K562 (cell line): ENCODE data around the gene GGPS1. TPM values are rescaled to one million over a fixed set of nuclear protein-coding genes. Genes with fewer than 3 reads are reported as not detected.

Source experiments
- ATAC-seq: fragments of 200-7000 bp; cut with Tn5 transposase; 3 replicates; pipeline ENCODE4 v1.9.1; 2020; ENCODE audit warnings: moderate library complexity
- BruUV-seq: library from RNA; stranded (reverse); fragments of 400-500 nt; replicated peaks from 2 replicates; lab custom pipeline; 2021; lab: Mats Ljungman, UMichigan
- CTCF ChIA-PET: fragments of 300-600 bp; formaldehyde crosslinking; extraction: SDS; loops from one replicate; lab custom pipeline; 2021; ENCODE audit warnings: low intra/inter-chr PET ratio; lab: Yijun Ruan, JAX
- POLR2A ChIA-PET: fragments of 300-600, 350-650 bp; sonication (Branson Sonifier 250); formaldehyde crosslinking; extraction: SDS; loops from one replicate; lab custom pipeline; 2021; ENCODE audit warnings: antibody characterized with exemption, inconsistent platforms; lab: Yijun Ruan, JAX
- DNase-seq, 4 experiments: peaks; one replicate each; pipeline versions ENCODE4 v3.0.0 to v3.0.0-alpha.2; 2011 to 2018; ENCODE audit warnings: low spot score in 3 of 4, mixed read lengths in 3 of 4; ENCODE audit errors: extremely low read depth in 1 of 4
- FAIRE-seq: peaks from 2 replicates; lab custom pipeline; 2011; peaks lifted over from hg19 to GRCh38; lab: Jason Lieb, UNC
- H2AFZ ChIP-seq: 2 replicates; pipeline ENCODE4 v1.6.0; 2011; ENCODE audit warnings: low read depth, low read length, control low read depth, inconsistent platforms
- H3K27ac ChIP-seq: fragments of 200-600 bp; 3 replicates; pipeline ENCODE4 v1.8.0; 2011; ENCODE audit warnings: low read depth, mild to moderate bottlenecking, control low read depth, inconsistent platforms, low read length, moderate library complexity, mixed read lengths; ENCODE audit errors: extremely low read depth
- H3K27me3 ChIP-seq, 2 experiments: fragments of 300-600 bp in 1 of 2; 2 replicates in 1 of 2; 3 replicates in 1 of 2; pipeline versions ENCODE4 v1.6.0 to v1.8.0; 2011; ENCODE audit warnings: inconsistent platforms in 2 of 2, low read length in 2 of 2, mild to moderate bottlenecking in 1 of 2, mixed read lengths in 1 of 2, moderate library complexity in 1 of 2; ENCODE audit not compliant: control insufficient read depth in 2 of 2, insufficient read depth in 2 of 2
- H3K36me3 ChIP-seq: fragments of 300-600 bp; 3 replicates; pipeline ENCODE4 v1.8.0; 2011; ENCODE audit warnings: mild to moderate bottlenecking, low read length, inconsistent platforms; ENCODE audit not compliant: control insufficient read depth, insufficient read depth
- H3K4me1 ChIP-seq, 2 experiments: fragments of 200-600 bp in 1 of 2; replicated peaks in 1 of 2; 2 replicates in 1 of 2; 3 replicates in 1 of 2; pipeline versions ENCODE4 v1.5.1 to v1.8.0; 2011; ENCODE audit warnings: inconsistent platforms in 2 of 2, low read length in 2 of 2, mild to moderate bottlenecking in 1 of 2, mixed read lengths in 1 of 2, moderate library complexity in 1 of 2; ENCODE audit not compliant: control insufficient read depth in 2 of 2, insufficient read depth in 2 of 2
- H3K4me2 ChIP-seq: 2 replicates; pipeline ENCODE4 v1.6.1; 2011; ENCODE audit warnings: low read length, control low read depth, inconsistent platforms, mixed read lengths; ENCODE audit not compliant: insufficient read depth
- H3K4me3 ChIP-seq: fragments of 200-600 bp; sonication (generic), shearing (Covaris generic); 2 replicates; pipeline ENCODE4 v1.5.1; 2016; ENCODE audit warnings: control low read depth, inconsistent platforms
- H3K79me2 ChIP-seq: fragments of 200-600 bp; 3 replicates; pipeline ENCODE4 v1.8.0; 2011; ENCODE audit warnings: low read length, inconsistent platforms; ENCODE audit not compliant: control insufficient read depth, insufficient read depth
- H3K9ac ChIP-seq, 2 experiments: 2 replicates each; pipeline versions ENCODE4 v1.6.0 to v1.6.1; 2011; ENCODE audit warnings: low read depth in 2 of 2, low read length in 2 of 2, control low read depth in 1 of 2, inconsistent platforms in 1 of 2, mild to moderate bottlenecking in 1 of 2, mixed read lengths in 1 of 2; ENCODE audit not compliant: insufficient read depth in 1 of 2
- H3K9me1 ChIP-seq: one replicate; pipeline ENCODE4 v1.6.0; 2011; ENCODE audit warnings: inconsistent platforms, mild to moderate bottlenecking, low read length, moderate library complexity; ENCODE audit not compliant: control insufficient read depth, insufficient read depth
- H3K9me3 ChIP-seq: replicated peaks from 2 replicates; pipeline ENCODE4 v1.5.1; 2011; ENCODE audit warnings: low read depth, low read length, inconsistent platforms; ENCODE audit not compliant: control insufficient read depth, insufficient read depth
- H4K20me1 ChIP-seq: replicated peaks from 2 replicates; pipeline ENCODE4 v1.6.1; 2011; ENCODE audit warnings: low read length, inconsistent platforms, mixed read lengths; ENCODE audit not compliant: control insufficient read depth, insufficient read depth
- ASH1L ChIP-seq: fragments of 450-650 bp; IDR thresholded peaks from 2 replicates; pipeline ENCODE4 v1.6.1; 2018; ENCODE audit warnings: borderline replicate concordance, mild to moderate bottlenecking, low read depth; ENCODE audit not compliant: partially characterized antibody
- BCLAF1 ChIP-seq, 2 experiments: fragments of 450-650 bp in 1 of 2; IDR thresholded peaks; 2 replicates each; pipeline ENCODE4 v1.6.1; 2011 to 2017; ENCODE audit warnings: low read depth in 2 of 2, antibody characterized with exemption in 1 of 2, borderline replicate concordance in 1 of 2, low read length in 1 of 2, mild to moderate bottlenecking in 1 of 2, mixed read lengths in 1 of 2; ENCODE audit not compliant: control insufficient read depth in 1 of 2
- BMI1 ChIP-seq: fragments of 150-350 bp; IDR thresholded peaks from 2 replicates; pipeline ENCODE4 v1.6.1; 2014; ENCODE audit warnings: low read length
- DEAF1 ChIP-seq: fragments of 450-650 bp; formaldehyde crosslinking; IDR thresholded peaks from 2 replicates; pipeline ENCODE4 v1.4.0; 2020; ENCODE audit warnings: mild to moderate bottlenecking, moderate library complexity
- HES1 ChIP-seq: fragments of 450-650 bp; IDR thresholded peaks from 2 replicates; pipeline ENCODE4 v1.6.1; 2016; ENCODE audit warnings: low read depth, mild to moderate bottlenecking, moderate library complexity
- MYC ChIP-seq, 2 experiments: fragments of 250-450 bp in 1 of 2; sonication (Bioruptor Pico) in 1 of 2; IDR thresholded peaks; 2 replicates each; pipeline versions ENCODE4 v1.5.1 to v1.6.1; 2012 to 2021; ENCODE audit warnings: low read depth in 2 of 2, borderline replicate concordance in 1 of 2, improper control_type of control experiment in 1 of 2, low read length in 1 of 2, mild to moderate bottlenecking in 1 of 2, moderate library complexity in 1 of 2
- NFATC3 ChIP-seq: fragments of 450-650 bp; IDR thresholded peaks from 2 replicates; pipeline ENCODE4 v1.6.1; 2017; ENCODE audit warnings: mild to moderate bottlenecking
- OTX1 ChIP-seq: fragments of 450-650 bp; formaldehyde crosslinking; IDR thresholded peaks from 2 replicates; pipeline ENCODE4 v1.4.0; 2022; ENCODE audit warnings: mild to moderate bottlenecking
- RBFOX2 ChIP-seq: fragments of 200-400 bp; formaldehyde crosslinking; IDR thresholded peaks from 2 replicates; pipeline ENCODE4 v1.6.1; 2017; ENCODE audit warnings: low read depth, mild to moderate bottlenecking, low read length, moderate library complexity
- SMAD4 ChIP-seq: fragments of 250-450 bp; sonication (Bioruptor Pico); conservative IDR thresholded peaks from 2 replicates; pipeline ENCODE4 v1.8.0; 2021; ENCODE audit warnings: inconsistent platforms, mild to moderate bottlenecking, moderate library complexity
- SMARCA5 ChIP-seq: fragments of 450-650 bp; IDR thresholded peaks from 2 replicates; pipeline ENCODE4 v1.6.1; 2016
- STAT5B ChIP-seq: fragments of 250-450 bp; sonication (Bioruptor Pico); IDR thresholded peaks from 2 replicates; pipeline ENCODE4 v1.8.0; 2021; ENCODE audit warnings: mild to moderate bottlenecking, inconsistent platforms
- TSC22D4 ChIP-seq: fragments of 450-650 bp; IDR thresholded peaks from 2 replicates; pipeline ENCODE4 v1.6.1; 2016; ENCODE audit warnings: missing genetic modification characterization, missing biosample characterization, control low read depth
- ZNF655 ChIP-seq: fragments of 250-450 bp; sonication (Bioruptor Pico); IDR thresholded peaks from 2 replicates; pipeline ENCODE4 v1.5.0; 2021
- WGBS: fragments of 100-300 bp; shearing (Covaris generic); methylation state at CpG from one replicate; pipeline ENCODE4 v1.1.6; 2016; ENCODE audit warnings: low coverage, mixed read lengths; ENCODE audit not compliant: insufficient coverage; ENCODE audit errors: missing lambda C conversion rate; 5-methylcytosine and 5-hydroxymethylcytosine counted together
- in situ Hi-C: fragments of 300-500 bp; cut with MboI; formaldehyde crosslinking; loops from 4 replicates; pipeline ENCODE4 v1.15.0; 2018; ENCODE audit warnings: inconsistent platforms, mixed read lengths
- intact Hi-C: fragments of 100-400 bp; cut with micrococcal nuclease; formaldehyde crosslinking; loops from 2 replicates; pipeline ENCODE4 v1.14.2; 2022
- polyA plus RNA-seq, 8 experiments: library from polyadenylated mRNA; depleted of rRNA in 4 of 8; stranded (reverse) in 5 of 8; unstranded in 3 of 8; fragments of >200 nt; fragmentation: Nextera tagmentation in 2 of 8; fragmentation: Illumina TruSeq in 1 of 8; extraction: Ambion mirVana in 2 of 8; extraction: Trizol in 1 of 8; gene quantifications; 2 replicates each; pipeline versions ENCODE4 v1.2.1 to v1.2.3, GENCODE V29; 2011 to 2014; ENCODE audit warnings: inconsistent platforms in 1 of 8, missing spikeins in 1 of 8
- total RNA-seq, 7 experiments: library from RNA; depleted of rRNA in 6 of 7; stranded (reverse); fragments of >200 nt in 6 of 7; fragmentation: Illumina TruSeq in 2 of 7; extraction: Trizol in 2 of 7; gene quantifications; 2 replicates each; pipeline versions ENCODE4 v1.2.1 to v1.2.3, GENCODE V29; 2011 to 2021; ENCODE audit warnings: low replicate concordance in 1 of 7

GGPS1 gene
- total and polyA plus RNA-seq, 9 of the 15 experiments (the other 6 are each of a cell fraction or from before 2014, with no cell fraction given), result 18.8 to 104 (median 56.3) TPM

- ChIA-PET POLR2A (interaction anchor here (1.1 to 2.2 kb wide), 5 partner anchors 9 to 24 kb away, joined by 3 to 9 read pairs (median 5); no protein-coding TSS in a partner anchor), CTCF (no interaction called here)
- peaks cover 95% of the 10 kb centered on the region for H3K79me2 ChIP-seq
- peaks cover 14 to 30% of the 10 kb centered on the region in 2 experiments for H3K4me1 ChIP-seq
- peak overlapping the region; percentile 17 for H3K4me2 ChIP-seq
- in situ Hi-C loops (no loop called here), intact Hi-C loops (no loop called here)
- 18% methylated on average over 2 of the region's 2 CpGs for WGBS
- no peak for TF ChIP-seq BCLAF1 (IDR thresholded peaks at IDR 0.05; ENCODE audit: borderline replicate concordance in 1 of 2, control insufficient read depth in 1 of 2, low read depth in 2 of 2, low read length in 1 of 2)
- no peak for TF ChIP-seq ASH1L
- TF ChIP-seq SMAD4, result no peak
- TF ChIP-seq HES1, result no peak
- no peak for TF ChIP-seq NFATC3
- TF ChIP-seq MYC (IDR thresholded peaks at IDR 0.05; ENCODE audit: low read depth, low read length), result no peak
- no peak for TF ChIP-seq MYC (CRISPR knock-in tag; IDR thresholded peaks at IDR 0.05; ENCODE audit: borderline replicate concordance, low read depth)
- no peak for TF ChIP-seq OTX1 (CRISPR knock-in tag)
- TF ChIP-seq TSC22D4 (tag), result no peak
- no peak for TF ChIP-seq DEAF1 (CRISPR knock-in tag)
- no peak for TF ChIP-seq SMARCA5
- no peak for TF ChIP-seq ZNF655 (CRISPR knock-in tag)
- no peak for TF ChIP-seq STAT5B (CRISPR knock-in tag)
- TF ChIP-seq RBFOX2, result no peak
- TF ChIP-seq BMI1, result no peak
- peaks cover 21% of the 10 kb centered on the region; the same call in 1 of the 2 replicates for H4K20me1 ChIP-seq
- H3K9ac ChIP-seq, result peak overlapping the region; percentile 7 to 76; a peak in 2 of 4 replicates
- peaks cover under 1% of the 10 kb centered on the region for H3K9me1 ChIP-seq
- peak; percentile 10 for ATAC-seq
- no peak for FAIRE-seq
- 0 out of 3 replicates have a peak, but pooled peaks cover 1% of the 10 kb centered on the region for H3K36me3 ChIP-seq
- no TSS peak for BruUV-seq
- no peaks in the 10 kb centered on the region for H3K9me3 ChIP-seq
- H2AFZ ChIP-seq, result no peak overlapping the region
- no peak for DNase-seq
- H3K4me3 ChIP-seq, result no peak overlapping the region
- peak overlapping the region; percentile 71; the same call in 2 of the 3 replicates for H3K27ac ChIP-seq
- no peaks in the 10 kb centered on the region for H3K27me3 ChIP-seq
Measured at GRCh38 chr1:235298758-235299157, 29.6 kb upstream of the GGPS1 start.
